ENCODE data around the gene TMCC2.
"Not testable (repeated sequence)": the region's sequence is repeated elsewhere in the genome, so short reads cannot be mapped to it uniquely, and the experiment has no call there.

The TMCC2 gene

GRCh38 chr1:205214756-205215155, 13.0 kb upstream of the TMCC2 start:
- no peak for DNase-seq (ENCODE audit: low read depth)

- no peak for DNase-seq (ENCODE audit: low read depth)
These were observed 11.2 kb upstream of the TMCC2 start for GRCh38 chr1:205216588-205216987.

GRCh38 chr1:205217418-205217817, 10.3 kb upstream of the TMCC2 start:
- no peak for DNase-seq (ENCODE audit: low read depth)

GRCh38 chr1:205220421-205220820, 7.3 kb upstream of the TMCC2 start:
- DNase-seq (ENCODE audit: low read depth): no peak

GRCh38 chr1:205224736-205225135, 3.0 kb upstream of the TMCC2 start:
- no peak for DNase-seq (ENCODE audit: low read depth)

- DNase-seq (ENCODE audit: low read depth): no peak
These were observed 1.6 kb upstream of the TMCC2 start for GRCh38 chr1:205225901-205226765.

GRCh38 chr1:205226868-205227583, 720 bp upstream of the TMCC2 start:
- DNase-seq (ENCODE audit: low read depth): no peak

- DNase-seq (ENCODE audit: low read depth): no peak
These were observed 361 bp downstream of the TMCC2 start for GRCh38 chr1:205228093-205228521.

- no peak for DNase-seq (ENCODE audit: low read depth)
These were observed 1.7 kb downstream of the TMCC2 start for GRCh38 chr1:205229399-205229871.

- no peak for DNase-seq (ENCODE audit: low read depth)
These were observed 2.4 kb downstream of the TMCC2 start for GRCh38 chr1:205229916-205230700.

GRCh38 chr1:205230982-205231381, 3.2 kb downstream of the TMCC2 start:
- DNase-seq (ENCODE audit: low read depth): no peak

- no peak for DNase-seq (ENCODE audit: low read depth)
These were observed 4.5 kb downstream of the TMCC2 start for GRCh38 chr1:205232127-205232820.

- no peak for DNase-seq (ENCODE audit: low read depth)
These were observed 5.2 kb downstream of the TMCC2 start for GRCh38 chr1:205232945-205233397.

- not testable (repeated sequence) for DNase-seq (ENCODE audit: low read depth)
These were observed 6.2 kb downstream of the TMCC2 start for GRCh38 chr1:205233986-205234385.

GRCh38 chr1:205235951-205236350, 8.2 kb downstream of the TMCC2 start:
- no peak for DNase-seq (ENCODE audit: low read depth)

- DNase-seq (ENCODE audit: low read depth): no peak
These were observed 8.8 kb downstream of the TMCC2 start for GRCh38 chr1:205236526-205236925.

- DNase-seq (ENCODE audit: low read depth): no peak
These were observed 9.3 kb downstream of the TMCC2 start for GRCh38 chr1:205236951-205237475.

- DNase-seq (ENCODE audit: low read depth): no peak
These were observed 10.1 kb downstream of the TMCC2 start for GRCh38 chr1:205237526-205238484.

GRCh38 chr1:205239078-205239477, 11.3 kb downstream of the TMCC2 start:
- DNase-seq (ENCODE audit: low read depth): no peak

- no peak for DNase-seq (ENCODE audit: low read depth)
These were observed 12.4 kb downstream of the TMCC2 start for GRCh38 chr1:205240118-205240517.
